Embryonic facial prominence (tissue), 1 donor: ENCODE data around the gene SSR3.
"Not testable (repeated sequence)": the region's sequence is repeated elsewhere in the genome, so short reads cannot be mapped to it uniquely, and the experiment has no call there.

Experiments used
- DNase-seq: peaks from one replicate; pipeline ENCODE4 v3.0.0-alpha.2; 2016; ENCODE audit errors: extremely low spot score

Gene SSR3

DNA sequence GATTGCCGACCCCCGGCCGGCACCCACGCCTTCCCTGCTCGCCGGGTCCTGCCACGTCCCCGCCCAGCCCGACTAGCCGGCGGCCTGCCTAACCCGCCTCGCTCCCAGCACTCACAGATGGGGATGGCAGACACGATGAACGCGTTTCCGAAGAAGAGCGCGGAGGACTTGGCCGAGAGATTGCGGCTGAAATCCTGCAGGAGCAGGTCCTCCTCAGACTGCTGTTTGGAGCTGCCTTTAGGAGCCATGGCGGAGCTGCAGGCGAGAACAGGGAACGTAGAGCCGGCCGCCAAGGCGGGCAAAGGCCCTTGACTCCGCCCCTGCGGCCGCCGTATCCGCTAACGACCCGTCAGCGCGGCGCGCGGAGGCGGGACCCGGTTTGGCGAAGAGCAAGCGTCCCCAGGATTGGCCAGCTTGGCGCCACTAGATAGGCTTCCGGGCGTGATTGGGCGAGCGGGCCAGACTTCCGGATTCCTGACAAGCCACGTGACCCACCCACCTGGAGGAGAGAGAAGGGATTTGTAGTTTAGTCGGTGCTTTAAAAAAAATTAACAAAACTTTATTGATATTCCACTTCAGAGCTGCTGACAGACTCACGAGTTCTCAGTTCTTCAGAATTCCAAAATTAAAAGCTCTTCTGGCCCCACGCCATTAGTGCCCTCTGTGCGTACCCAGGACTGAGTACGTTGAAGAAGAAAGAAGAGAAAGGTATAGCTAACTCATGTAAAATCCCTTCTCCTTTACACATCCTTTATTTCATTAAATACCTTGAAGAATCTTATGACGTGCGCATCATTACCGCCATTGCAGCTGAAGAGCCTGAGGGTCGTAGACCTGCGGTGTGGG is at the start of gene SSR3:
Gene SSR3, minus strand, starts transcription at position 276 of the 846 bp plus-strand sequence. Its CDS starts 28 bp downstream, at position 248.
- peak; percentile 99 for DNase-seq

DNA sequence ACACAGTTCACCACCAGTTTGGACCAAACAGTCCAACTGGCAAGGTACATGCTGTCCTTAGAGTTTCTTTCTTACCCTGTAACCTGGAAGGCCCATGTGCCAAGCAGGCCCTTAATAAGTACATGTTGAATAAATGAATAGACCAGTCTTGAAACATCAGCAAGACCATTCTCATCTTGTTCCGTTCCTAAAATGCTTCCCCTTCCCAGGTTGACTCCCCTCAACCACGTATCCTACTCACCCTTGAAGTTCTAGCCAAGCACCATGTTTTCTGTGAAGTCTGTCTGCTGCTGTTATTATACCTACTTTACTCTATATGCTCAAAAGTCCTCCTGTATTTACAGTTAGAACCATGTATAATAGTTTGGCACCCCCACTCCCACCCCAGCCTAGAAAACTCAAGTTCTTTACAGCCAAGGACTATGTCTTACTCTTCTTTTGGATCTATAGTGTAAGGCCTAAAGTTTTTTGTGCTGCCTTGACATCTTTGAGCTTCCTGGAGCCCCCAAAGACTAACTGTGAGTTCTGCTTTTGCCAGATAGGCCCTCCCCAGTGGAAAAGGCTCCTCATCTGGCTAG is 49.2 kb upstream of the SSR3 start:
- no peak for DNase-seq

DNA sequence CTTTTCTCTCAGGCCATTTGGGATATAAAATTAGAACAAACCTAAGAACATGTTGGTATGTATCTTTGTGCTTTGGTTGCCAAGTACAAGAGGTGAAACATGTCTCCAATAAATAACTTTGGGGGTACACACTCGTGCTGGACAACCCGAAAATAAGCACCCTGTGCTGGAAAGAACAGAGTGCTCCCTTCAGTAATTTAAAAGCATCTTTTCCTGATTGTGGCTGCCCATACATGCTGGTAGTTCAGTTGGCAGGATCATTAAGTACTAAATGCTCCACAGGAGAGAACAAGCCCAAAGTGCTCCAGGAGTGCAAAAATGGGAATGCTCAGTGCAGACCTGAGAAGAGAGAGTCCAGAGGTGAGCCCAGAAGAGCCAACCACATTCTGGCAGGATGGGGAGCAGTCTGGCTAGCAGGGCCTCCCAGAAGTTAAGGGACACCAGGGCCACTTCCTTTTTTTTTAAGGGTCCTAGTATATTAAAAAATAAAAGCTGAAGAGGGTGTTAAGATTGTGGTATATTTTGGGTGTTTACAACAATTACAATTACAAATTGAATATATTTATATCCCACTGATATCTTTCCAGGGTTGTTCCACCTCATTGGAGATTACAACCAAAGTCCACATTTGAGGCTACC is 48.6 kb upstream of the SSR3 start:
- DNase-seq: no peak

DNA sequence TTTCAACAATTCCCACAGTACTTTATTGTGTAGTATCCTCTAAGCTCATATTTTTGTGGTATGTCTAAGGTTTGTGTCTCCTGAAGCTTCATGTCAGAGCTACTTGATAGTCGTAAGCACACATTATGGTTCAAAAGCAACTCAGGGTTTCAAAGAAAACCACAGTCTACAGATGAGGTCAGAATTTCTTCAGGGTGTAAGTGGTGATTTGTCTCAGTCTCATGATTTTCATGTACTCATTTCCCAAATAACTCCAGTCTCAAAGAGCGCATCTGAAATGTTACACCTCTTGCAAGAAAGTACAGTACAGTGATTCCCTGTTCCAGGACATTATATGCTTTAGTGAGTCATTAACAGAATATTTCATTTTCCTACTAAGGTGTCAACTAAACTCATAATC is 47.5 kb upstream of the SSR3 start:
- no peak for DNase-seq

DNA sequence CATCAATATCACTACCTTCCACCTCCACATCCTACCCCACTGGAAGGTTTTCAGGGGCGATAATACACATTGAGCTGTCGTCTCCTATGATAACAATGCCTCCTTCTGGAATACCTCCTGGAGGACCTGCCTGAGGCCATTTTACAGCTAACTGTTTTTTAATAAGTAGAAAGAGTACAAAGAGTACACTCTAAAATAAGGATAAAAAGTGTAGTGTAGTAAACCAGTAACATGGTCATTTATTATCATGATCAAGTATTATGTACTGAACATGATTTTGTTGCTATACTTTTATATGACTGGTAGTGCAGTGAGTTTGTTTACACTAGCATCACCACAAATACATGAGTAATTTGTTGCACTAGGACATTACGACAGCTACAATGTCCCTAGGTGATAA is 46.6 kb upstream of the SSR3 start:
- DNase-seq: no peak

DNA sequence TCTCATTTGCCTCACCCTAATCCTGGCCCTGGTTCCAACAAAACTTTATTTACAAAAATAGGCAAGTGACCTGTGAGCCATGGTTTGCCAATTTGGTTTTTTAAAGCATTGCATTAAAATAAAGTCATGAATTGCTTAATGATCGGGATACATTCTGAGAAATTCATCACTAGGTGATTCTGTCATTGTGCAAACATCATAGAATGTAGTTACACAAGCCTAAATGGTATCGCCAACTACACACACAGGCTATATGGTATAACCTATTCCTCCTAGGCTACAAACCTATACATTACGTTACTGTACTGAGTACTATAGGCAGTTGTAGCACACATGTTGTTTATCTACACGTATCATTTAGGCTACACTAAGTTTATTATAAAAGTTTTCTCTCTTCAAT is 45.9 kb upstream of the SSR3 start:
- no peak for DNase-seq

DNA sequence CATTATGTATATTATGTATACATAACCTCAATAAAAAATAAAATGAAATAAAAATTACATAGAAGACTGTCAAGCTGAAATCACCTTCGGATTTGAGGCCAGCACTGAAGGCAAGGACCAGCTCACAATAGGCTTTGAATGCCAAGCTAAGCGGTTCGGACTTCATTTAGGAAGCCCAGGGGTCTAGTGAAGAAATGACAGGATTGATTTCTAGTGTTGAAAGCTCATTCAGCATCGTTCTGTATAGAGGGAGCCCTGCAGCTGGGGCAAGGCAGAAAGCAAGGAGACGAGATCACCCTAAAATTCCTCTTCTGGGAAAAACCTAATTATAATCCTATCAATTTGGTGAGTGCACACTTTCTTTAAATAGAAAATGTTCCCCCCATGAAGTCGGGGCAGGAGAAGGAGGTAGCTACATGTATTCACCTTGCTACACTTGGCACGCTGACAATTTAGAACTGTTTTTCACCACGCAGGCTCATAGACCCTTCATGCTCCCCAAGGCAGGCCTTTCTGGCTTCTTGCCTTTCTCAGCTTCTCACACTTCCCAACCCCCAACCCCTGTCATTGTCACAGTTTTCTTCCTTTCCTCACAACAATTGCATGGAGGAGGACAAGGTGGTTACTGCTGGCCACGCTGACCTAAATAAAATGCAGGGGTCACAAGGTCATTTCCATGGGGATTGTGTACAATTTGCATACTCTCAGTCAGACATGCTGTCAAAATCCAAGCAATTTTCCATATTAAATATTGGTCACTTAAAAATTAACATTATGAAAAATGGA is 44.4 kb upstream of the SSR3 start:
- DNase-seq: no peak

- DNase-seq: no peak
Measured at GRCh38 chr3:156598413-156598812, 43.5 kb upstream of the SSR3 start.

GRCh38 chr3:156594219-156594683 is 39.3 kb upstream of the SSR3 start:
- no peak for DNase-seq

DNA sequence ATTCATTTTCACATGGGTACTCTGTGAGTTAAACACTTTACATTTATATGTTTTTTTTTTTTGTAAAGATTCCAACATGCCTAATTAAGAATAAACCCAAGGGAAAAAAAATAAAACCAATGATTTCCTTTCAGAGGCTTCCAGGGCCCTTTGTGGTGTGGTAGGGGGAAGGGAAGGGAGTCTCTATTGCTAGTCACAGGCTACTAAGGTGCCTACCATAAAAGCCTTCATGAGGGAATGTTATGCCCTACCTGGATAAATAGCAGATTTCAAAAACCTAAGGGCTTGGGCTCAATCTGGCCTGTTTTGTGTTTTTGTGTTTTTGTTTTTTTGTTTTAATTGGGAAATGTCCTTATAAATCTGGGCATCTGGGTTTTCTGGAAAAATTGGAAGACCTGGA is 38.9 kb upstream of the SSR3 start:
- no peak for DNase-seq

GRCh38 chr3:156589806-156590205 is 34.9 kb upstream of the SSR3 start:
- not testable (repeated sequence) for DNase-seq

- DNase-seq: no peak
Measured at GRCh38 chr3:156587760-156588069, 32.8 kb upstream of the SSR3 start.

GRCh38 chr3:156586905-156587759 is 32.2 kb upstream of the SSR3 start:
- DNase-seq: no peak

DNA sequence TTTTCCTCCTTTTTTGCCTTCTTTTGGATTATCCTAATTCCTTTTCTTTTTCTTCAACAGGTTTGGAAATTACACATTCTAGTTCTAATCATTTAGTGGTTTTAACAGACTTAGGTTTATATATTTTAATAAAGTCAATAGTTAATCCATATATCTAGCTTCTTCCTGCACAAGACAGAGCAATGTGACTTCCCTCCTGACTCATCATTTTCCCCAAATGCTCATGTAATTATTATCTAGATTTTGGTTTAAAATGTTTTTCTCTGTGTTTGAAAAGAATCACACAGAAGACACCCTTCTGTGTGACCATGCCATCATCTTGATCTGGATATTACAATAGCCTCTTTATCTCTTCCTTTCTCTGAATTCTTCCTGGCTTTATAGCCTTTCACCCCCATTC is 28.6 kb upstream of the SSR3 start:
- DNase-seq: no peak

DNA sequence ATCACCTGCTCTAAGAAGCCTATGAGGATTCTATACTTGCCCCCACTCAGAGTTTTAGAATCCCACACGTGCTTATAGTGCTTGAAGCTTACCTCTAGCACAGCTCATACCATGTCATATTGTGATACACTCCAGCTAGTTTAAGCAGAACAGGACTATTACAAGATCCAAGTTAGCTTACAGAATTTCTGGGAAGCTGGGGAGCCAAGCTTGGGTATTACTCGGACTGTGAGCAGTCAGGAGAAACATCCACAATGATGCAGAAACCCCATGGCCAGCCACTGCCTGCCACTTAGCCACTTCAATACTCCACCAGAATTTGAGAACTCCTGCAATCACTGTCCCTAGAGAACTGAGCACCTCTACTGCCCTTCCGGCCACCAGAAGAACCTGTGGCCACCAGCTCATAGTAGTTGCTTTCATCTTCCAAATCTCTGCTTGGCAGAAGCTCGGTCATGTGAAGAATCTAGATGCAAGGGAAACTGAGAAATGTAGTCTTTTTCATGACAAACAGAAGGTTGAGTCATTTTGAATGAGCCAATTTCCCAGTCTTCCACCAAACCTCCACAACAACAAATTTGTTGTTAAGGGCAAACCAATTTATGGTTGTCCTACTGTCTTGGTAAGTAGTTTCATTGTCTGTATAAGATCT is 27.7 kb upstream of the SSR3 start:
- no peak for DNase-seq

GRCh38 chr3:156581954-156582353 is 27.0 kb upstream of the SSR3 start:
- DNase-seq: no peak

- no peak for DNase-seq
Measured at GRCh38 chr3:156581033-156581432, 26.1 kb upstream of the SSR3 start.

- no peak for DNase-seq
Measured at GRCh38 chr3:156579427-156579851, 24.5 kb upstream of the SSR3 start.

DNA sequence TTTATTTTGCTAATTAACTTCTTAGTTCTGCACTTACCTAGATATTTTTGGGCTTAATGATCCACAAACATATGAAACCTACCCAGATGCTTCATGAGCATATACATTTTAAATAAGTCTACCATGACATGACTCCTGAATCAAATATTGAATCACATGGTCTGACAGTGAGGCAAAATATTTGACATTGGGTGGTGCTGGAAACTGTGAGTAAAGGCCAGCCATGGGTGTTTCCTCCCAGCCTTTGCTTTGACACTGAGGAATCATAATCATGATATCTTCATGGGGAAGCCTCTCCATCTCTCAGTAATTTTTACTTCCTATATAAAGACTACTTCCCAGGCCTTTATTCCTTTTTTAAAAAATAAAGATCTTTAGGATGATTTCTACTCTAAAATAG is 22.8 kb upstream of the SSR3 start:
- DNase-seq: no peak

DNA sequence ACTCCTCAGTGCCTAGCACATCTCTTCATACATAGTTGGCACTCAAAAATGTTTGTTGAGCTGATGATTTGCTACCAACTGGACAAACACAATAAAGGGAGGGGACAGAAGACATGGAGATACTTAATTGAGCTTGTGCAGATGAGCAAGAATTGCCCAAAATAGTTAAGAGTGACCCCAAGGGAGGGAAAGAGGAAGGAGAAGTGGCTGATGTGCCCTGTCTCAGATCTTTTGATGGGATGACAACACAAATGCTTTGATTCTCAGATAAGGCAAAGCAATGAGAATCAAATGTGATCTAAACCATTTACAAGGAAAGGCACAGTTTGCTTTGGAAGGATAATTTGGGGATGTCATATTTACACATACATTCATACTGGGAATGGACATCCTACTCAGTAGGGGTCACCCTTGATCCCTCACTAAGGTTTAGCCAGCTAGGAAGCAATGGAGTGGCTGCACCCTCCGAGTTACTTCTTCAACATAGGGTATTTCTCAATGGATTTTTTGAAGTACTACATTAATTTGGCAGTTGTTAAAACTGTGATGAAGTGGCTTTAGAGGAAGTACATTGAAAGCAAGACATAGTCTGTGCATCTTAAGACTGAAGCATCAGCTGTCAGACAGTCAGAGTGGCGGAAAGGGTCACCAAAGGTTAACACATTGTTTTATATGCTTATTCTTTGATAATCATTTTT is 21.9 kb upstream of the SSR3 start:
- no peak for DNase-seq
